ENCODE measurements around the gene DNAJC9.

- TF ChIP-seq, protein P1, sequence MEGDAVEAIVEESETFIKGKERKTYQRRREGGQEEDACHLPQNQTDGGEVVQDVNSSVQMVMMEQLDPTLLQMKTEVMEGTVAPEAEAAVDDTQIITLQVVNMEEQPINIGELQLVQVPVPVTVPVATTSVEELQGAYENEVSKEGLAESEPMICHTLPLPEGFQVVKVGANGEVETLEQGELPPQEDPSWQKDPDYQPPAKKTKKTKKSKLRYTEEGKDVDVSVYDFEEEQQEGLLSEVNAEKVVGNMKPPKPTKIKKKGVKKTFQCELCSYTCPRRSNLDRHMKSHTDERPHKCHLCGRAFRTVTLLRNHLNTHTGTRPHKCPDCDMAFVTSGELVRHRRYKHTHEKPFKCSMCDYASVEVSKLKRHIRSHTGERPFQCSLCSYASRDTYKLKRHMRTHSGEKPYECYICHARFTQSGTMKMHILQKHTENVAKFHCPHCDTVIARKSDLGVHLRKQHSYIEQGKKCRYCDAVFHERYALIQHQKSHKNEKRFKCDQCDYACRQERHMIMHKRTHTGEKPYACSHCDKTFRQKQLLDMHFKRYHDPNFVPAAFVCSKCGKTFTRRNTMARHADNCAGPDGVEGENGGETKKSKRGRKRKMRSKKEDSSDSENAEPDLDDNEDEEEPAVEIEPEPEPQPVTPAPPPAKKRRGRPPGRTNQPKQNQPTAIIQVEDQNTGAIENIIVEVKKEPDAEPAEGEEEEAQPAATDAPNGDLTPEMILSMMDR (IDR thresholded peaks at IDR 0.05): no peak
- TF ChIP-seq POLR2A (IDR thresholded peaks at IDR 0.05): no peak
Measured at GRCh38 chr10:73246322-73246645, 771 bp downstream of the DNAJC9 start.
